Measurements from ENCODE around the gene SEH1L.
"Not testable (repeated sequence)": the region's sequence is repeated elsewhere in the genome, so short reads cannot be mapped to it uniquely, and the experiment has no call there.

Gene SEH1L

GRCh38 chr18:12995952-12996477 lies 48.2 kb downstream of the SEH1L start:
- DNase-seq (ENCODE audit: low read depth in 2 of 2): no peak

GRCh38 chr18:12996661-12997292 lies 49.0 kb downstream of the SEH1L start:
- no peak for DNase-seq (ENCODE audit: low read depth in 2 of 2)

- not testable (repeated sequence) for DNase-seq (ENCODE audit: low read depth in 2 of 2)
Observed at GRCh38 chr18:12997330-12997729, 49.5 kb downstream of the SEH1L start.

GRCh38 chr18:12998332-12999060 lies 50.7 kb downstream of the SEH1L start:
- DNase-seq (ENCODE audit: low read depth in 2 of 2): no peak

GRCh38 chr18:13003466-13003896 lies 55.7 kb downstream of the SEH1L start:
- DNase-seq (ENCODE audit: low read depth in 2 of 2): no peak

- DNase-seq (ENCODE audit: low read depth in 2 of 2): no peak
Observed at GRCh38 chr18:13004396-13004795, 56.6 kb downstream of the SEH1L start.

GRCh38 chr18:13005289-13005688 lies 57.5 kb downstream of the SEH1L start:
- no peak for DNase-seq (ENCODE audit: low read depth in 2 of 2)

GRCh38 chr18:13006531-13007247 lies 58.9 kb downstream of the SEH1L start:
- no peak for DNase-seq (ENCODE audit: low read depth in 2 of 2)

- DNase-seq (ENCODE audit: low read depth in 2 of 2): no peak
Observed at GRCh38 chr18:13007248-13007560, 59.4 kb downstream of the SEH1L start.

- DNase-seq (ENCODE audit: low read depth in 2 of 2): no peak
Observed at GRCh38 chr18:13011719-13012118, 63.9 kb downstream of the SEH1L start.

- DNase-seq (ENCODE audit: low read depth in 2 of 2): no peak
Observed at GRCh38 chr18:13014232-13014631, 66.4 kb downstream of the SEH1L start.

- DNase-seq (ENCODE audit: low read depth in 2 of 2): no peak
Observed at GRCh38 chr18:13014818-13015217, 67.0 kb downstream of the SEH1L start.

GRCh38 chr18:13017247-13017875 lies 69.5 kb downstream of the SEH1L start:
- DNase-seq (ENCODE audit: low read depth in 2 of 2): no peak

GRCh38 chr18:13018374-13018773 lies 70.6 kb downstream of the SEH1L start:
- DNase-seq (ENCODE audit: low read depth in 2 of 2): no peak

GRCh38 chr18:13019301-13019700 lies 71.5 kb downstream of the SEH1L start:
- no peak for DNase-seq (ENCODE audit: low read depth in 2 of 2)

- DNase-seq (ENCODE audit: low read depth in 2 of 2): no peak
Observed at GRCh38 chr18:13022644-13023043, 74.8 kb downstream of the SEH1L start.

GRCh38 chr18:13025233-13025632 lies 77.4 kb downstream of the SEH1L start:
- DNase-seq (ENCODE audit: low read depth in 2 of 2): no peak

GRCh38 chr18:13026583-13027270 lies 78.9 kb downstream of the SEH1L start:
- DNase-seq (ENCODE audit: low read depth in 2 of 2): no peak

- DNase-seq (ENCODE audit: low read depth in 2 of 2): no peak
Observed at GRCh38 chr18:13028869-13029268, 81.1 kb downstream of the SEH1L start.

GRCh38 chr18:13032173-13032572 lies 84.4 kb downstream of the SEH1L start:
- no peak for DNase-seq (ENCODE audit: low read depth in 2 of 2)

GRCh38 chr18:13035249-13035914 lies 87.6 kb downstream of the SEH1L start:
- no peak for DNase-seq (ENCODE audit: low read depth in 2 of 2)
